T-helper 1 cell treated with Interleukin-12 subunit alpha and Interleukin-12 subunit beta and Interleukin-4 antibody, amounts not matched to agents 30 ng/mL and 1 ng/mL, for 36 hours (primary cell): ENCODE data around the gene STK40. TPM values are rescaled to one million over a fixed set of nuclear protein-coding genes. Genes with fewer than 3 reads are reported as not detected.

Experiments used
- intact Hi-C: fragments of 100-400 bp; cut with micrococcal nuclease; formaldehyde crosslinking; loops from one replicate; pipeline ENCODE4 v1.15.1; 2024
- total RNA-seq: library from RNA; stranded (reverse); gene quantifications from 2 replicates; pipeline ENCODE4 v1.2.3, GENCODE V29; 2022

STK40 gene
- total RNA-seq, 1 donor from 2014 or later: 65.7 TPM

- intact Hi-C loops: loop anchor here (10.0 kb wide), 3 partner anchors 495 to 1315 kb away; partner anchors contain the start of genes AGO1, CDCA8 and SFPQ
Observed at GRCh38 chr1:36380143-36380619, 5.5 kb downstream of the STK40 start.

- intact Hi-C loops: no loop called here
Observed at GRCh38 chr1:36377791-36378492, 7.8 kb downstream of the STK40 start.

DNA sequence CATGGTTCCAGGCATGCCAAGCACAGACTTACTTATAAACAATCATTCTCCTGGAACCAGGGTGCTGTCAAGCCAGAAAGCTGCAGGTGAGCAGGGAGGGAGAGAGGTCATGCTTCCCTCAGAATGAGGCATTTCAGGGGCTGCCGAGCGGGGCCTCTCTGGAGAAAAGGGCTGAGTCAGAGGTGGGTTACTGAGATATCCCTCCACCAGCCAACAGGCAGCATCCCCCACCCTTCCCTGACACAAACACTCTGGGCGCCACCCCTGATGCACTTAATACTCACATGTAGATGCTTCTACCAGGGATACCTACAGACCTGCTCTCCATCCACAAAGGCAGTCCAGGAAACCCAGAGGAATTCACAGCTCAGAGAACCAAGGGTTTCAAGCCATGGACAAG, 13.1 kb downstream of the STK40 start:
- intact Hi-C loops: no loop called here

DNA sequence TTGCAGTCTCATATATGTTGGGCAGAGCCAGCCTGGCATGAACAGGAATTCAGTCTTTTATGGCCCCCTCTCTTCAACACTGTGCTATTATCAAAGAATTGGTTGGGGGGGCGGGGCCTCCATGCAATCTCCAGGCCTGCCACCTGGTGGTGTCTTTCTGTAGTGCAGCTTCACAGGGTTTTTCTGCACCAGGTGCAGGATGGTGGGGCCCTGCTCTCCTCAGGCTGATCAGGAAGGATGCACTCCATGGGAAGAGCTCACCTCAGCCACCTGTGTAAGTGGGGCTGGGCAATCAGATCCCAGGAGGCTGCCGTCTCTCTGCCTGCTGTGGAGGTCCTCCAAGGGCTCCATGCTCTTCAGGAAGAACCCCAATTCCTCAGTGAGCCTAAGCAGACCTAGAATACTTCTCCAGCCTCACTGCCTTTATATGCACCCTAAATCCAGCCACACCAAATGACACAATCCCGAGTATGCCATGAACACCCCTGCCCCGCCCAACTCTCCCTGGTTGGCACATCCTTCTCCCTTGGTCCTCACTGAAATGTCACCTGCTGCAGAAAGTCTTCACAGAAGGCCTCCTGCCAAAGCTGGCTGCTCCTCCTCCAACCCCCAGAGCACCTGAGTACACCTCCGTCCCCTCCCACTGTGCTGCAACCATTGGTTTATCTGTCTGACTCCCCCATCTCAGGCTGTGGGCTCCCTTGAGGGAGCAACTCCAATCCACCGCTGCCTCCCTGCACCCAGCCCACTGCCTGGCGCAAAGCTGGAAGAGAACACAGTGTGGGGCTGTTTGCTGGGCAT, 16.5 kb downstream of the STK40 start:
- intact Hi-C loops: loop anchor here (1.0 kb wide), 9 partner anchors 9 to 269 kb away; partner anchors contain the start of genes EVA1B, LSM10, SH3D21 and TRAPPC3

DNA sequence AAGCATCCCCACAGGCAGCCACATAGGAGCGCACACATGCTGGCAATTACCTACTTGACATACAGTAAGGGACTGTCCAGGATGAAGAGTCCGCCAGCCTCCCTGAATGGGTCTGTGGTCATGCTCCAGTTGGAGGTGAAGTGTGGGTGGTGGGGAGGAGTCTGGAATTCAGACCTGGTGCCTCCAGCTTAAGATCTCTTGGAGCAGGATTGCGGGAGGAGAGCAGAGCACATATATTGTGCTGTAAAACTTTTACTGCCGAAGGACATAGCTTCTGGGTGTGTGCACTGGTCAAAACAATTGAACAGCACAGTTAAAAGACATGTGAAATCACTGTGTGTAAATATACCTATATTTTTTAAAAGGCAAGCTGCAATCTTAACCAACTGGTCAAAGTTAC, 17.9 kb downstream of the STK40 start:
- intact Hi-C loops: no loop called here

- intact Hi-C loops: no loop called here
Observed at GRCh38 chr1:36367066-36367465, 18.7 kb downstream of the STK40 start.

GRCh38 chr1:36366091-36366661, 19.5 kb downstream of the STK40 start:
- intact Hi-C loops: loop anchor here (1.0 kb wide), 1 partner anchor 20 kb away; no protein-coding TSS in a partner anchor

- intact Hi-C loops: no loop called here
Observed at GRCh38 chr1:36365381-36365780, 20.3 kb downstream of the STK40 start.

- intact Hi-C loops: loop anchor here (1.0 kb wide), 1 partner anchor 9 kb away; no protein-coding TSS in a partner anchor
Observed at GRCh38 chr1:36359911-36360550, 25.7 kb downstream of the STK40 start.

DNA sequence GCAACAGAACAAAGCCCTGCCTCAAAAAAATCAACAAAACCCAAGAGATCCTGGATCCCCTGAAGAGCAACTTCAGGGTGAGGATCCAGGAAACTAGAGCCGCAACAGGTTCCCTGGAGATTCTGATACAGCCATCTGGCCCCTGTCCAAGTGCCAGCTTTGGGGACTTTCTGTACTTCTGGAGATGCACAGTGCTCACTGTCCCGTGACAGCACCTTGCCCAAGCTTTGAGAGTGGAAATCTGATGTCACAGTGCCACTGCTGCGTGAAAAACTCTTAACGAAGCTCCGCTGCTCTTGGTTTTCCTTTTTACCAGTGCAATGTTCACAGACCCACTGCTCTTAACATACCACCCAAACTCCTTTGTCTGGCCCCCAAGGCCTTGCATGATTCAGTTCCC, 26.3 kb downstream of the STK40 start:
- intact Hi-C loops: no loop called here

- intact Hi-C loops: no loop called here
Observed at GRCh38 chr1:36358514-36359084, 27.1 kb downstream of the STK40 start.

- intact Hi-C loops: no loop called here
Observed at GRCh38 chr1:36355811-36356210, 29.9 kb downstream of the STK40 start.

- intact Hi-C loops: no loop called here
Observed at GRCh38 chr1:36354486-36354885, 31.2 kb downstream of the STK40 start.

- intact Hi-C loops: no loop called here
Observed at GRCh38 chr1:36352910-36353878, 32.5 kb downstream of the STK40 start.

DNA sequence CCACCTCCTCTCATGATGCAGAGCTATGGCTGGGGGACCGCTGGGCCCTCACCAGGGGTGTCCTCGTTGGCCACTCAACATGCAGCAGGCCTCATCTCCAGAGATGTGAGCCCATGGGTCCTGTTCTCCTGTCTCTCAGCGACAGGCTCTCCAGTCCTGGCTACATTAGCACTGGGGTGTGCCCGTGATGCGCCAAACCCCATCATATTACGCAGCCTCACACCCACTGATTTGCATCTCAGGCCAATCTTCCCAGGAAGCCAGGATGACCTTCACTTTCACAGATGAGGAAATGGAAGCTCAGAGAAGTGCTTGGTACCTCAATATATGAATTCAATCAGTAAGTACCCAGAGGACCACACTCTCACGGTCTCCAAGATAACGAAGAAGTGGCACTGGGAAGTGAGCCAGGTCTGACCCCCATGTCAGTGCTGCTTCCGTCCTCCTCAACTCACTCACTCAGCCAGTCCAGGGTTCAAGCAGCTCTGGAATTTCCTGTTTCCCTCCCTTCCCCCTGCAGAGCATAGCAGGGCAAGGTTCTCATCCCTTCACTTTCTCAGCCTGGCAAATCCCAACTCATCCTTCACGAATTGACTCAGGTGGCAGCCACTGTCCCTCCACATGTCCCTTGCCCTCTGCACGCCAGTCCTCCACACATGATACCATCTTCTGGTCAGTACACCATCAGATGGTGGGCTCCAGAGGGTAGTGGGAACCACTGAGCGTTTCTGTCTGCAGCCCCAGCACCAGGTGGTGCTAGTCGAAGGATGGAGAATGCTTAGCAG, 33.4 kb downstream of the STK40 start:
- intact Hi-C loops: no loop called here

- intact Hi-C loops: no loop called here
Observed at GRCh38 chr1:36351227-36351977, 34.3 kb downstream of the STK40 start.

GRCh38 chr1:36350659-36351226, 35.0 kb downstream of the STK40 start:
- intact Hi-C loops: no loop called here

GRCh38 chr1:36349839-36350238, 35.9 kb downstream of the STK40 start:
- intact Hi-C loops: no loop called here
